B cell (primary cell): ENCODE results near the gene NUP210. TPM values are rescaled to one million over a fixed set of nuclear protein-coding genes. Genes with fewer than 3 reads are reported as not detected.

Experiments
- ATAC-seq: fragments of 200-7000 bp; cut with Tn5 transposase; one replicate; pipeline ENCODE4 v1.10.0; 2021; ENCODE audit warnings: low read depth, mild to moderate bottlenecking, moderate number of reproducible peaks, moderate library complexity
- CTCF ChIA-PET: fragments of 350-600 bp; sonication (Branson Sonifier 250); formaldehyde crosslinking; loops from one replicate; lab custom pipeline; 2021; ENCODE audit warnings: antibody characterized with exemption, inconsistent platforms; lab: Charles Lee
- POLR2A ChIA-PET: fragments of 350-600 bp; sonication (Branson Sonifier 250); formaldehyde crosslinking; loops from one replicate; lab custom pipeline; 2021; ENCODE audit warnings: antibody characterized with exemption; lab: Charles Lee
- DNase-seq: peaks from one replicate; pipeline ENCODE4 v3.0.0; 2013
- H2AFZ ChIP-seq: 2 replicates; pipeline ENCODE4 v1.6.1; 2012; ENCODE audit warnings: mild to moderate bottlenecking, low read depth, low read length; ENCODE audit not compliant: insufficient read depth, poor library complexity, severe bottlenecking
- H3K27ac ChIP-seq, 2 donors: 1 replicate in 1 of 2; 2 replicates in 1 of 2; pipeline ENCODE4 v1.5.1; 2012 to 2013; ENCODE audit warnings: low read length in 2 of 2, mild to moderate bottlenecking in 2 of 2, moderate library complexity in 1 of 2
- H3K27me3 ChIP-seq, 4 experiments: fragments of 200-600 bp in 1 of 4; sonication (generic) in 1 of 4; replicated peaks in 1 of 4; 1 replicate in 2 of 4; 2 replicates in 2 of 4; pipeline versions ENCODE4 v1.6.1 to v1.7.0; 2013 to 2016; ENCODE audit warnings: low read length in 3 of 4, mild to moderate bottlenecking in 2 of 4, mixed read lengths in 1 of 4, moderate library complexity in 1 of 4; ENCODE audit not compliant: insufficient read depth in 4 of 4, control insufficient read depth in 3 of 4; ENCODE audit errors: control extremely low read depth in 1 of 4
- H3K36me3 ChIP-seq, 2 experiments: replicated peaks in 1 of 2; 1 replicate in 1 of 2; 2 replicates in 1 of 2; pipeline versions ENCODE4 v1.6.1 to v1.7.1; 2013; ENCODE audit warnings: low read length in 1 of 2; ENCODE audit not compliant: insufficient read depth in 2 of 2, control insufficient read depth in 1 of 2; ENCODE audit errors: control extremely low read depth in 1 of 2, extremely low read depth in 1 of 2
- H3K4me1 ChIP-seq, 2 donors: fragments of 200-600 bp in 1 of 2; sonication (generic) in 1 of 2; 1 replicate in 1 of 2; 2 replicates in 1 of 2; pipeline versions ENCODE4 v1.5.1 to v1.6.1; 2013 to 2017; ENCODE audit warnings: low read length in 2 of 2; ENCODE audit not compliant: control insufficient read depth in 2 of 2, insufficient read depth in 2 of 2
- H3K4me2 ChIP-seq: replicated peaks from 2 replicates; pipeline ENCODE3; 2012; ENCODE audit warnings: mild to moderate bottlenecking, low read depth, low read length; ENCODE audit not compliant: poor library complexity, severe bottlenecking
- H3K4me3 ChIP-seq, 5 experiments: fragments of 200-600 bp in 1 of 5; sonication (generic) in 1 of 5; 1 replicate in 3 of 5; 2 replicates in 2 of 5; pipeline versions ENCODE4 v1.5.1 to v1.7.0; 2011 to 2016; ENCODE audit warnings: low read length in 4 of 5, mild to moderate bottlenecking in 4 of 5, low read depth in 2 of 5, control low read depth in 1 of 5, moderate library complexity in 1 of 5; ENCODE audit not compliant: insufficient read depth in 1 of 5; ENCODE audit errors: control extremely low read depth in 1 of 5, extremely low read depth in 1 of 5
- H3K79me2 ChIP-seq: fragments of 200-600 bp; sonication (generic); one replicate; pipeline ENCODE4 v1.6.0; 2016; ENCODE audit warnings: low read length; ENCODE audit not compliant: control insufficient read depth, insufficient read depth
- H3K9ac ChIP-seq: fragments of 200-600 bp; sonication (generic); 2 replicates; pipeline ENCODE4 v1.6.1; 2017; ENCODE audit warnings: mild to moderate bottlenecking, low read length, moderate library complexity
- H3K9me3 ChIP-seq, 3 donors: one replicate each; pipeline versions ENCODE4 v1.6.1 to v1.7.1; 2013; ENCODE audit warnings: low read length in 2 of 3; ENCODE audit not compliant: control insufficient read depth in 2 of 3, insufficient read depth in 1 of 3; ENCODE audit errors: control extremely low read depth in 1 of 3
- H4K20me1 ChIP-seq: 2 replicates; pipeline ENCODE4 v1.6.0; 2012; ENCODE audit warnings: mild to moderate bottlenecking, low read length; ENCODE audit not compliant: insufficient read depth, control insufficient read depth, poor library complexity, severe bottlenecking
- H3K27ac Mint-ChIP-seq: one replicate; pipeline ENCODE4 v1.8.0; 2021; ENCODE audit warnings: mixed read lengths
- H3K27me3 Mint-ChIP-seq: one replicate; pipeline ENCODE4 v1.8.0; 2021; ENCODE audit warnings: mixed read lengths
- H3K4me1 Mint-ChIP-seq: one replicate; pipeline ENCODE4 v1.8.0; 2021; ENCODE audit warnings: mixed read lengths
- H3K4me3 Mint-ChIP-seq: one replicate; pipeline ENCODE4 v1.8.0; 2021; ENCODE audit warnings: mixed read lengths
- H3K9me3 Mint-ChIP-seq: one replicate; pipeline ENCODE4 v1.8.0; 2022; ENCODE audit warnings: mixed read lengths; ENCODE audit not compliant: insufficient read depth
- CTCF ChIP-seq: fragments of 200-600 bp; IDR thresholded peaks from one replicate; pipeline ENCODE4 v1.8.0; 2022; ENCODE audit warnings: antibody characterized with exemption, mild to moderate bottlenecking
- EZH2 ChIP-seq: IDR thresholded peaks from 2 replicates; pipeline ENCODE4 v1.6.1; 2012; ENCODE audit warnings: borderline replicate concordance, low read depth, mild to moderate bottlenecking, moderate library complexity, low read length; ENCODE audit not compliant: insufficient read depth, poor library complexity, severe bottlenecking
- WGBS: methylation state at CpG from one replicate; pipeline ENCODE4 v1.1.5; 2013; ENCODE audit warnings: missing lambda C conversion rate; ENCODE audit not compliant: insufficient coverage; 5-methylcytosine and 5-hydroxymethylcytosine counted together
- intact Hi-C: fragments of 100-400 bp; cut with micrococcal nuclease; formaldehyde crosslinking; loops from one replicate; pipeline ENCODE4 v1.10.0; 2022
- polyA plus RNA-seq: library from polyadenylated mRNA; depleted of rRNA; stranded (reverse); fragments of >200 nt; gene quantifications from 2 replicates; pipeline ENCODE4 v1.2.3, GENCODE V29; 2012
- total RNA-seq, 2 donors: library from RNA; stranded (reverse); fragments of 120-200 nt in 1 of 2; gene quantifications; 1 replicate in 1 of 2; 2 replicates in 1 of 2; pipeline versions ENCODE4 v1.2.3 to v1.2.4, GENCODE V29; 2013 to 2022

The NUP210 gene
- total and polyA plus RNA-seq, 2 donors (not counting 1 experiment from before 2014, with no cell fraction given) = 114 to 159 TPM

- ATAC-seq (no peak), DNase-seq (no peak)
- H3K27ac Mint-ChIP-seq = no peak overlapping the region
- Histone ChIP-seq H3K27ac (no peak overlapping the region), H3K4me1 (peaks cover 0 to 8% of the 10 kb centered on the region in 2 donors), H3K36me3 (peaks cover 0 to 93% of the 10 kb centered on the region in 2 experiments), H3K79me2 (peaks cover 13% of the 10 kb centered on the region), H3K4me3 (no peak overlapping the region), H3K4me2 (no peak overlapping the region), H3K9me3 (no peaks in the 10 kb centered on the region), H4K20me1 (peaks cover 64% of the 10 kb centered on the region), H3K27me3 (no peaks in the 10 kb centered on the region), H2AFZ (no peak overlapping the region), H3K9ac (no peak overlapping the region)
- intact Hi-C loops = no loop called here
- CTCF ChIA-PET = no interaction called here
- no peak overlapping the region for H3K4me3 Mint-ChIP-seq
- no peaks in the 10 kb centered on the region for H3K9me3 Mint-ChIP-seq
- no peaks in the 10 kb centered on the region for H3K27me3 Mint-ChIP-seq
- POLR2A ChIA-PET = no interaction called here
- TF ChIP-seq EZH2 (no peak), CTCF (no peak)
- peaks cover 4% of the 10 kb centered on the region for H3K4me1 Mint-ChIP-seq
- WGBS = 99% methylated on average over 5 of the region's 5 CpGs
These were observed 96.3 kb downstream of the NUP210 start for GRCh38 chr3:13323822-13324221.

- no peak overlapping the region for H3K4me3 ChIP-seq
These were observed 97.8 kb downstream of the NUP210 start for GRCh38 chr3:13322324-13322723.

More at GRCh38 chr3:13322324-13322723, 97.8 kb downstream of the NUP210 start:
- ATAC-seq (no peak), DNase-seq (no peak)
- peaks cover 4% of the 10 kb centered on the region for H3K4me1 Mint-ChIP-seq
- Histone ChIP-seq H3K9ac (no peak overlapping the region), H2AFZ (no peak overlapping the region), H3K4me1 (peaks cover 0 to 8% of the 10 kb centered on the region in 2 donors), H3K27ac (no peak overlapping the region), H4K20me1 (peaks cover 52% of the 10 kb centered on the region), H3K36me3 (peaks cover 0 to 93% of the 10 kb centered on the region in 2 experiments), H3K27me3 (no peaks in the 10 kb centered on the region), H3K79me2 (peaks cover 13% of the 10 kb centered on the region), H3K9me3 (no peaks in the 10 kb centered on the region), H3K4me2 (no peak overlapping the region)
- ChIA-PET CTCF (interaction anchor here (0.5 to 1.2 kb wide), 2 partner anchors 338 to 557 kb away, joined by 3 read pairs; no protein-coding TSS in a partner anchor), POLR2A (no interaction called here)
- 88% methylated on average over 5 of the region's 8 CpGs for WGBS
- TF ChIP-seq EZH2 (no peak), CTCF (no peak)
- no peaks in the 10 kb centered on the region for H3K9me3 Mint-ChIP-seq
- no peak overlapping the region for H3K27ac Mint-ChIP-seq
- H3K4me3 Mint-ChIP-seq = no peak overlapping the region
- H3K27me3 Mint-ChIP-seq = no peaks in the 10 kb centered on the region
- intact Hi-C loops = no loop called here
